Loucy (cell line): Measurements from ENCODE around the gene HNRNPH2.

Source experiments
- H2AFZ ChIP-seq: fragments of 200-600 bp; sonication (generic); 2 replicates; pipeline ENCODE4 v1.6.0; 2016; ENCODE audit warnings: antibody characterized with exemption, mild to moderate bottlenecking, low read length, moderate library complexity
- H3F3A ChIP-seq: fragments of 200-600 bp; 2 replicates; pipeline ENCODE4 v1.6.0; 2016; ENCODE audit warnings: antibody characterized with exemption, low read depth, mild to moderate bottlenecking
- H3K27me3 ChIP-seq: fragments of 200-600 bp; sonication (generic); 2 replicates; pipeline ENCODE4 v1.6.1; 2014; ENCODE audit warnings: low read length, mild to moderate bottlenecking; ENCODE audit not compliant: insufficient read depth, poor library complexity, severe bottlenecking
- H3K36me3 ChIP-seq: fragments of 200-600 bp; sonication (generic); 2 replicates; pipeline ENCODE4 v1.6.1; 2016; ENCODE audit warnings: low read length; ENCODE audit not compliant: insufficient read depth
- H3K4me1 ChIP-seq: fragments of 200-600 bp; sonication (generic); 2 replicates; pipeline ENCODE4 v1.5.1; 2014; ENCODE audit warnings: low read length, mild to moderate bottlenecking; ENCODE audit not compliant: insufficient read depth, poor library complexity, severe bottlenecking
- H3K4me2 ChIP-seq: fragments of 200-600 bp; sonication (generic); 2 replicates; pipeline ENCODE4 v1.6.0; 2014; ENCODE audit warnings: antibody characterized with exemption, low read length, low read depth, mild to moderate bottlenecking; ENCODE audit not compliant: poor library complexity, severe bottlenecking
- H3K4me3 ChIP-seq: fragments of 200-600 bp; sonication (generic); 2 replicates; pipeline ENCODE4 v1.5.1; 2014; ENCODE audit warnings: low read length, mild to moderate bottlenecking, mixed read lengths; ENCODE audit not compliant: poor library complexity, severe bottlenecking
- H3K79me2 ChIP-seq: fragments of 200-600 bp; sonication (generic); 2 replicates; pipeline ENCODE4 v1.6.1; 2014; ENCODE audit warnings: low read length; ENCODE audit not compliant: insufficient read depth
- H3K9ac ChIP-seq: fragments of 200-600 bp; sonication (generic); 2 replicates; pipeline ENCODE4 v1.6.0; 2014; ENCODE audit warnings: mild to moderate bottlenecking, low read depth, low read length, moderate library complexity; ENCODE audit not compliant: poor library complexity, severe bottlenecking
- H3K9me2 ChIP-seq: fragments of 200-600 bp; sonication (generic); replicated peaks from 2 replicates; pipeline ENCODE4 v1.6.1; 2016; ENCODE audit warnings: low read depth, low read length, mixed read lengths
- H3K9me3 ChIP-seq: fragments of 200-600 bp; sonication (generic); 2 replicates; pipeline ENCODE4 v1.6.1; 2014; ENCODE audit warnings: mild to moderate bottlenecking, antibody characterized with exemption, low read length, low read depth; ENCODE audit not compliant: insufficient read depth
- H4K20me1 ChIP-seq: fragments of 200-600 bp; sonication (generic); 2 replicates; pipeline ENCODE4 v1.6.0; 2014; ENCODE audit warnings: antibody characterized with exemption, low read length, mild to moderate bottlenecking; ENCODE audit not compliant: insufficient read depth, poor library complexity, severe bottlenecking
- EZH2phosphoT487 ChIP-seq: fragments of 200-600 bp; IDR thresholded peaks from 2 replicates; pipeline ENCODE4 v1.6.1; 2018; ENCODE audit warnings: antibody characterized with exemption, mild to moderate bottlenecking, moderate library complexity, borderline replicate concordance
- TF ChIP-seq, protein P1 (sequence below): fragments of 200-600 bp; sonication (generic); conservative IDR thresholded peaks from 2 replicates; pipeline ENCODE4 v1.5.1; 2014; ENCODE audit warnings: mild to moderate bottlenecking, antibody characterized with exemption, low read length

Gene HNRNPH2

DNA sequence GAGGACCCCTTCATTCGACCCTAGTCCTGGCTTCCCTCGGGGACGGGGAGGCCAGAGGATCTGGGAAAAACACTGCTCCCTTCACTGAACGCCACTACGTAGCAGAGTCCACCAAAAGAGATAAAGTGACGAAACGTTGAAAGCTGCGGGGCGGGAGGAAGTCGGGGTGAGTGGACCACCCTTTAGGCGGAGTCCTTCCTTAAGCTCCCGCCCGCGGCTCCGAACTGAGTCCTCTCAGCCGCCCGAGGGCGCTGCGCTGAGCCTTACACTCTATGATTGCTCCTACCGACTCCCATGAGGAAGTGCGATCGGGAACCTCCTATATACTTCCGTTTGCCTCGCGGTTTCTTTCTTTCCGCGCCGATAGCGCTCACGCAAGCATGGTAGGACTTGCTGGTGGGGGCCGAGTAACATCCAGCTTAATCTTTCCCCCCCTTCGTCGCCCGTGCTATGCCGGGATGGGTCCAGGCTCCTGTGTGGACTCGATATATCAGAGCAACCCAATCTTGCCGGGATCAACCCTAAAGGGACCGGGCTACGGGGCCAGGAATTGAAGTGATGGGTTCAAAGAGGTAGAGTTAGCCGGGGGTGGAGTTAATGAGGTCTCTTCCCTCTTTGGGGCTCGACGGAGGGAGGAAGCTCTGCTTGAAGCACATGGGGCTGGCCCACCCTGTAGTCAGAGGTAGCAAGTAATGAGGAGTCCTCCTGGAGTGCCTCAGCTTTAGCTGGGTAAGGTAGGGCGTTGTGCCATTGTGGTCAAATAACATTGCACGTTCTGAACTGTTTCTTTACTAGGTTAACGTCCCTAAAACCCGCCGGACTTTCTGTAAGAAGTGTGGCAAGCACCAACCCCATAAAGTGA is 17.1 kb upstream of the HNRNPH2 start, which contains the start of gene RPL36A:
Gene RPL36A (plus strand): TSS at position 348 of the 862 bp plus-strand sequence. CDS start 33 bp downstream, at position 381.
- Histone ChIP-seq H4K20me1 (peaks cover 26% of the 10 kb centered on the region), H3F3A (no peaks in the 10 kb centered on the region), H3K27me3 (peaks cover 5% of the 10 kb centered on the region), H3K9me2 (no peaks in the 10 kb centered on the region), H3K4me1 (peaks cover 4% of the 10 kb centered on the region), H3K79me2 (peaks cover 34% of the 10 kb centered on the region), H2AFZ (peak within 1 kb of the TSS; percentile 70), H3K9me3 (no peaks in the 10 kb centered on the region), H3K4me2 (peak within 1 kb of the TSS; percentile 94), H3K4me3 (peak within 1 kb of the TSS; percentile 97), H3K36me3 (peaks cover 19% of the 10 kb centered on the region), H3K9ac (peak within 1 kb of the TSS; percentile 92)
- TF ChIP-seq, protein P1, sequence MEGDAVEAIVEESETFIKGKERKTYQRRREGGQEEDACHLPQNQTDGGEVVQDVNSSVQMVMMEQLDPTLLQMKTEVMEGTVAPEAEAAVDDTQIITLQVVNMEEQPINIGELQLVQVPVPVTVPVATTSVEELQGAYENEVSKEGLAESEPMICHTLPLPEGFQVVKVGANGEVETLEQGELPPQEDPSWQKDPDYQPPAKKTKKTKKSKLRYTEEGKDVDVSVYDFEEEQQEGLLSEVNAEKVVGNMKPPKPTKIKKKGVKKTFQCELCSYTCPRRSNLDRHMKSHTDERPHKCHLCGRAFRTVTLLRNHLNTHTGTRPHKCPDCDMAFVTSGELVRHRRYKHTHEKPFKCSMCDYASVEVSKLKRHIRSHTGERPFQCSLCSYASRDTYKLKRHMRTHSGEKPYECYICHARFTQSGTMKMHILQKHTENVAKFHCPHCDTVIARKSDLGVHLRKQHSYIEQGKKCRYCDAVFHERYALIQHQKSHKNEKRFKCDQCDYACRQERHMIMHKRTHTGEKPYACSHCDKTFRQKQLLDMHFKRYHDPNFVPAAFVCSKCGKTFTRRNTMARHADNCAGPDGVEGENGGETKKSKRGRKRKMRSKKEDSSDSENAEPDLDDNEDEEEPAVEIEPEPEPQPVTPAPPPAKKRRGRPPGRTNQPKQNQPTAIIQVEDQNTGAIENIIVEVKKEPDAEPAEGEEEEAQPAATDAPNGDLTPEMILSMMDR = peak; percentile 60
- TF ChIP-seq EZH2phosphoT487 = no peak

GRCh38 chrX:101391831-101392230 is 16.2 kb upstream of the HNRNPH2 start:
- peak overlapping the region; percentile 97 for H3K4me3 ChIP-seq
- TF ChIP-seq, protein P1 = no peak
- TF ChIP-seq EZH2phosphoT487 = no peak
- peaks cover 4% of the 10 kb centered on the region for H3K4me1 ChIP-seq
- no peaks in the 10 kb centered on the region for H3K9me3 ChIP-seq
- peak overlapping the region; percentile 92 for H3K9ac ChIP-seq
- no peaks in the 10 kb centered on the region for H3F3A ChIP-seq
- H3K4me2 ChIP-seq = peak overlapping the region; percentile 94
- peaks cover 19% of the 10 kb centered on the region for H3K36me3 ChIP-seq
- no peak overlapping the region for H2AFZ ChIP-seq
- peaks cover 26% of the 10 kb centered on the region for H4K20me1 ChIP-seq
- H3K9me2 ChIP-seq = no peaks in the 10 kb centered on the region
- H3K27me3 ChIP-seq = peaks cover 5% of the 10 kb centered on the region
- peaks cover 37% of the 10 kb centered on the region for H3K79me2 ChIP-seq

DNA sequence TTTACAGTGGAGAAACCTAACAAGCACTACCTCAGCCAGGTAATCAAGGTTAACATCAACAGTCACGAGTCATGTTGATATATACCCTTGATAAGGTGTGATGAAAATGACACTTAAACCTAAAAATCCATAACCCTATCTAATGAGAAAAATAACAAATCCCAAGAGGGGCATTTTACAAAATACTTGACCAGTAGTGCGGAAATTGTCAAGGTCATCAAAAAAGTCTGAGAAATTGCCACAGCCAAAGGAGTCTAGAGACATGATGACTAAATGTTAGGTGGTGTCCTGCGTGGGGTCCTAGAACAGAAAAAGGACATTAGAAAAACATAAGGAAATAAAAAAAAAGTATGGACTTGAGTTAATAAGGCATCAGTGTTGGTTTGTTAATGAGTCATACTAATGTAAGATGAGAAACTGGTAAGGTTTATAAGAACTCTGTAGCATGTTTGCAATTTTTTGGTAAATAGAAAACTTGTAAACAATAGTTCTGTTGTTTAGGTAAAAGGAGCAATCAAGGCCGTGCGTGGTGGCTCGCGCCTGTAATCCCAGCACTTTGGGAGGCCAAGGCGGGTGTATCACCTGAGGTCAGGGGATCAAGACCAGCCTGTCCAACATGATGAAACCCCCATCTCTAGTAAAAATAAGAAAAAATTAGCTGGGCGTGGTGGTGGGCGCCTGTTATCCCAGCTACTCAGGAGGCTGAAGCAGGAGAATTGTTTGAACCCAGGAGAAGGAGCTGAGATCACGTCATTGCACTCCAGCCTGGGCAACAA is 14.3 kb upstream of the HNRNPH2 start:
- H3K4me1 ChIP-seq = peaks cover 4% of the 10 kb centered on the region
- peaks cover 37% of the 10 kb centered on the region for H3K79me2 ChIP-seq
- H3K36me3 ChIP-seq = peaks cover 19% of the 10 kb centered on the region
- no peaks in the 10 kb centered on the region for H3K9me2 ChIP-seq
- TF ChIP-seq, protein P1 = no peak
- TF ChIP-seq EZH2phosphoT487 = no peak
- peak overlapping the region; percentile 97 for H3K4me3 ChIP-seq
- peak overlapping the region; percentile 94 for H3K4me2 ChIP-seq
- no peaks in the 10 kb centered on the region for H3K9me3 ChIP-seq
- no peaks in the 10 kb centered on the region for H3F3A ChIP-seq
- peaks cover 5% of the 10 kb centered on the region for H3K27me3 ChIP-seq
- H2AFZ ChIP-seq = no peak overlapping the region
- H3K9ac ChIP-seq = no peak overlapping the region
- H4K20me1 ChIP-seq = peaks cover 26% of the 10 kb centered on the region
